Kidney glomerular epithelial cell (primary cell): ENCODE measurements around the gene CDC42BPA.

Experiments used
- DNase-seq: peaks from one replicate; lab custom pipeline; 2025; lab: John Stamatoyannopoulos, UW

The CDC42BPA gene

GRCh38 chr1:226945106-226945857, 373.0 kb downstream of the CDC42BPA start:
- DNase-seq = no peak

- no peak for DNase-seq
These were observed 374.4 kb downstream of the CDC42BPA start for GRCh38 chr1:226943927-226944326.

GRCh38 chr1:226943156-226943555, 375.1 kb downstream of the CDC42BPA start:
- DNase-seq = no peak

- DNase-seq = no peak
These were observed 375.9 kb downstream of the CDC42BPA start for GRCh38 chr1:226942392-226942791.

- no peak for DNase-seq
These were observed 377.6 kb downstream of the CDC42BPA start for GRCh38 chr1:226940806-226941067.

- peak; percentile 97 for DNase-seq
These were observed 378.1 kb downstream of the CDC42BPA start, which contains the start of gene COQ8A for GRCh38 chr1:226940029-226940805. Gene COQ8A (plus strand): TSS chr1:226940294. CDS start chr1:226961386, 21,092 bp downstream.
